ENCODE results near the gene ACAT1.
"Not testable (repeated sequence)": the region's sequence is repeated elsewhere in the genome, so short reads cannot be mapped to it uniquely, and the experiment has no call there.

The ACAT1 gene

DNA sequence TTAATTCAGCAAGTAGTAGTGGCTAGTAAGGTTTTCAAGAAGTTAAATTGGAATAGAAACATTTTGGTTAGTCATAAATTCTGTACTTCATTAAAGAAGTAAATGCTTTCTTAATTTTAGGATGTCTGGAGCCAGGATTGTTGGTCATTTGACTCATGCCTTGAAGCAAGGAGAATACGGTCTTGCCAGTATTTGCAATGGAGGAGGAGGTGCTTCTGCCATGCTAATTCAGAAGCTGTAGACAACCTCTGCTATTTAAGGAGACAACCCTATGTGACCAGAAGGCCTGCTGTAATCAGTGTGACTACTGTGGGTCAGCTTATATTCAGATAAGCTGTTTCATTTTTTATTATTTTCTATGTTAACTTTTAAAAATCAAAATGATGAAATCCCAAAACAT is 25.8 kb downstream of the ACAT1 start:
- DNase-seq (ENCODE audit: low read depth in 2 of 2) = no peak

DNA sequence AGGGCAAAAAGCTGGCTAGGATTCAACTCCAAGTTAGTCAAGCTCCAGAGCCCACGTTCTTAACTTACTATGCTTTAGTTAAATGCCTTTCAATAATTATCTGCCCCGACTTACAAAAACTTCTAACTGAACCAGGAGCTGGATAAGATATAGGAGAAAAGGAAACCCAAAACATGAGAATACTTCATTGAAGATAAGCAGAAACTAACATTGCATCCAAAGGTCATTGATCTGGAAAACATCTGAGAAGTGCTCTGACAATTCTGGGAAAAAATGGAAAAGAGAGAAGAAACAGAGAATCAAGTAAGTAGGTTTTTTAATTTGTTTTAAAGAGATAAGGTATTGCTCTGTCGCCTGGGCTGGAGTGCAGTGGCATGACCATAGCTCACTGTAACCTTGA is 27.2 kb downstream of the ACAT1 start:
- no peak for DNase-seq (ENCODE audit: low read depth in 2 of 2)

DNA sequence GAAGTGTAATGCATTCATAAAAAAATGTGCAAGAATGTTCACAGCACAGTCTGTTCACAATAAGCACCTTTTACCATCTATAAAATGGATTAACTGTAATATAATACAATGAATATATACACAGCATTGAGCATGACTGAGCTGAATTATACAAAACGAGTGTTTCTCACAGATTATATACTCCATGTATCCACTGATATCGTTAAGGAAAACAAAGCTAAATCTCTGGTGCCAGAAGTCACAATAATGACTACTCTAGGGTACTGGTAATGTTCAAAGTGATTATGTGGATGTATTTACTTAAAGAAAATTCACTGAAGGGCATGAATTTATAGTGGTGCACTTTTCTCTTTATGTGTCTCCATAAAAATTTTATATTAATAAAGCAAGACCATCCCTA is 33.2 kb downstream of the ACAT1 start:
- no peak for DNase-seq (ENCODE audit: low read depth in 2 of 2)

DNA sequence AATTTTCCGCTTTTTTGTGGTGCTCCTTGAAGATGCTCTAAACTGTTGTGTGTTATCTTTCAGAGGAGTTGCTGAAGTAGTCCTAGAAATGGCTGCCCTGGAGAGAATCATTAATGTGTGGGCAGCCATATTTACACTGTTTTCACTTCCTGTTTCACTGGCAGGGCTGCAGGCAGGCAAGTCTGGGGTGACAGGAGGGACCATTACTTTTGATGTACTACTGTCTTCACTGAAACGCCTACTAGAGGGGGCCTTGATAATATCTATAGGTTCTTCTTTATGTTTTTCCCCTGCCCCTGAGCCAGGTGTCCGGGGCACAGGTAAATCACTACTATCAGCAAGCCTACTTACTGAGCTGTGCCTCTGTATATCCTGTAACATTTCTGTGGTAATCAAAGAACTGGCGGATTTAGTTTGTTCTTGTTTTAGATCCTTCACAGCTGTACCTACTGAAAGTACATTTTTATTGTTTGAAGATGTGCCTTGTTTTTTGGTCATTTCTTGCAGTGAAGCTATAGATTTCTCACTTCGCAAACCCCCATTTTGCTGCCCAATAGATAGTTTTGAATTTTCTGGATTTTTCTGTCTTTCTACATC is 39.7 kb downstream of the ACAT1 start:
- DNase-seq (ENCODE audit: low read depth in 2 of 2) = no peak

DNA sequence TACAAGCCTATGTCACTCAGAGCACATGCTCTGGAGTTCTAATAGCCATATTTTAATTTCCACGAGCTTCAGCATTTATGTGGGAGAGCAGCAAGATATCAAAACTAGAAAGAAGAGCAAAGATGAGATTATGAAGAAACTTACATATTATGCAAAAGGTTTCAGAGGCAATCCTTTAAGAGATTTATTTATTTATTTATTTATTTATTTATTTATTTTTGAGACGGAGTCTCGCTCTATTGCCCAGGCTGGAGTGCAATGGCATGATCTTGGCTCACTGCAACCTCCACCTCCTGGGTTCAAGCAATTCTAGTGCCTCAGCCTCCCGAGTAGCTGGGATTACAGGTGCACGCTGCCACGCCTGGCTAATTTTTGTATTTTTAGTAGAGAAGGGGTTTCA is 41.5 kb downstream of the ACAT1 start:
- DNase-seq (ENCODE audit: low read depth in 2 of 2) = not testable (repeated sequence)

DNA sequence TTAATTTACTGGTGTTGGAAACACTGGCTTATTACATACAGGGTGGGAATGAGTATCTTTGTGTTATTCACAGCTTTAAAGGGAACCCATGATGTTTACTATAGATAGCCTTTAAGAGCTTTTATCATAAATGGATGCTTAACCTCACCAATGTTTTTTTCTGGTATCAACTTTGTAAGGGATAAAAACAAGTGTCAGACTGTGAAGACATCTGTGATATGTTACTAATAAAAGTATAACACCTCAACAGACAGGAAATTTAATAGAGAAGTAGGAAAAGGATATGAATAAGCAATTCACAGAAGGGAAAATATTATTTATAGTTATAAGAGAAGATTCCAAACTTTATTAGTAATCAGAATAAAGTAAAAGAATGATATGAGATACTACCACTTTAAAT is 46.3 kb downstream of the ACAT1 start:
- DNase-seq (ENCODE audit: low read depth in 2 of 2) = no peak

DNA sequence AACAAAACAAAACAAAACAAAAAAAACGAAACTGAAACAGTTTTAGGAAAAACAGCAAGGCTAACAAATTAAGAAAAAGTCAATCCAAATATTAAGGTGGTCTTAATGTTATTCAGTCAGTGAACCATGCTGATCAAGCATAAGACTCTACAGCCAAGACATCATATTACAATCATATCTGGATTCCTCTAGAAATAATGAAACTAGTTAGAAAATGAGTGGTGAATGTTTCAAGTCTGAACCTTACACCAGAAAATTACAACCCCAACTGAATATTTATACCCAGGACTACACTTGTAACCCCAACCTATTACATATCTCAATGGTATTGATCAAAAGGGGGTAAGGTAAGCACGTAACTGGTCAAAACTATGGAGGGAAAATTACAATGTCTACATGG is 48.8 kb downstream of the ACAT1 start:
- no peak for DNase-seq (ENCODE audit: low read depth in 2 of 2)

DNA sequence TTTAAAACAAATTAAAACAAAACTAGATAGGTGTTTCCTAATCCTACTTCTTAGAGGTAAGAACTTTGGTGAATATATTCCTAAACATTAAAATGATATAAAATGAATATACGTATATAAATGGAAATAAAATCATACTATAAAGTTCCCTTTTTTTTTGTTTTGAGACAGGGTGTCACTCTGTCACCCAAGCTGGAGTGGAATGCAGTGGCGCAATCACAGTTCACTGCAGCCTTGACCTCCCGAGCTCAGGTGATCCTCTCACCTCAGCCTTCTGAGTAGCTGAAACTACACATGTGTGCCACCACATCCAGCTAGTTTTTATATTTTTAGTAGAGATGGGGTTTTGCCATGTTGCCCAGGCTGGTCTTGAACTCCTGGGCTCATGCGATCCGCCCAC is 56.2 kb downstream of the ACAT1 start:
- no peak for DNase-seq (ENCODE audit: low read depth in 2 of 2)

DNA sequence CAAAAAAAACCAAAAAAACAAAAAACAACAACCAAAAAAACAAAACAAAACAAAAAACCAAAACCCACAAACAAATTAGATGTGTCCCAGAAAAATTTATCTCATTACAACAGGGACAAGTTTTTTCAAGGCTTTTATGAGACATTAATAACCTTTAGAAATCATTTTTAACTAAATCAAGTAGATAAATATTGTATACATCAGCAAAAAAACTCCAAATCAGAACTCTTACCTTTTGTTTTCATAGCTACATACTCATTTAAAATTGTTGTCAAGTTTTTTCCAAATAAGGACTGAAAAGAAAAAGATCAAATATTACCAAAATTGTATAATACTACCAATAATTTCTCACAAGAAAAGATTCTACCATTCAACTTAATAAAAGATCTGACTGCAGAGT is 72.4 kb downstream of the ACAT1 start:
- no peak for DNase-seq (ENCODE audit: low read depth in 2 of 2)

DNA sequence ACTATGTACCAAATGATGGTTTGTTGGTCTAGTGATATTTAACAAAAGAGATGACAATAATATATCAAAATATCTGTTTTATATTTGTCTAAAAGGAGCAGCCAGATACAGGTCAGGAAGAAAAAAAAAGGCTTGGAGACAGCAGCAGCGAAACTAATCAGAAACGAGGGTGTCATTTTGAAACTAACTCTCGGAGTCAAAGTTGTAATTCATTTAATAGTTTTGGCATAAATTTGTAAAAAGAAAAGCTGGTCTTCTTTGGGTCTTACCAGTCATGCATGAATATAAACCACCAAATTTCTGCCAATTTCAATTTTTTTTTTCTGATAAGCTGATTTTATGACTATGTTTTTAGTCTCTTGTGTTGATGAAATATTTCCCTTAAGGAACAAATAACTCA is 75.5 kb downstream of the ACAT1 start:
- no peak for DNase-seq (ENCODE audit: low read depth in 2 of 2)
